Measurements from ENCODE around the gene OR6N1. TPM values are rescaled to one million over a fixed set of nuclear protein-coding genes. Genes with fewer than 3 reads are reported as not detected.

Gene OR6N1
- total and polyA plus RNA-seq, 9 of the 15 experiments (the other 6 are each of a cell fraction or from before 2014, with no cell fraction given), result 0.01 to 0.07 TPM; not detected in 7

DNA sequence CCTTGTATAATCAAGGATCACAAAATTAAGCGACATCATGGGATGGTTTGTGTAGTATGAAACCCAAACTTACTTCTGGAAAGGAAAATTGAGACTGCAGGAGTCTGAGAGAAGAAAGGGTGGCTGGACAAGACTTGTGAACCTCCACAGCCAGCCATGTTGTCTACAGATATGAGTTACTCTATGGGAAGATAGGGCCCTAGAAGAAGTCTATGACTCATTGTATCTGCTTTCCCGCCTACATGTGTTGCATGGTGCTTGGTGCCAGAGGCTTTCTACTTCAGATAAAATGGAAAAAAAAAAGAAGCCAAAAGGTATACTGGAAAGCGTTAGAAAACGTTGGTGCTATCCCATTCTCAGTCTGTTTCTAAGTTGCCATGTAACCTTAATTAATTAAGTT, 27.7 kb upstream of the OR6N1 start (continued):
- no peak for TF ChIP-seq PTBP1 (IDR thresholded peaks at IDR 0.05; ENCODE audit: low read depth, low read length)
- peak; percentile 84; the same call in 1 of the 2 replicates for TF ChIP-seq JUN (IDR thresholded peaks at IDR 0.05; ENCODE audit: borderline replicate concordance, low read depth, low read length)
- no peak for TF ChIP-seq JUN (CRISPR knock-in tag; IDR thresholded peaks at IDR 0.05; ENCODE audit: borderline replicate concordance)
- TF ChIP-seq CREM (IDR thresholded peaks at IDR 0.05; ENCODE audit: low read depth), result 0 out of 2 replicates have a peak, but pooled peaks have one; percentile 9
- no peak for TF ChIP-seq MEIS2 (IDR thresholded peaks at IDR 0.05; ENCODE audit: partially characterized antibody)
- TF ChIP-seq TAL1 (IDR thresholded peaks at IDR 0.05), result peak; percentile 33; the same call in 1 of the 2 replicates
- TF ChIP-seq EP300 (IDR thresholded peaks at IDR 0.05; ENCODE audit: low read length), result peak; percentile 39; the same call in 1 of the 2 replicates
- TF ChIP-seq SMARCA4 (IDR thresholded peaks at IDR 0.05), result peak; percentile 57; the same call in 1 of the 2 replicates
- TF ChIP-seq TEAD4 (IDR thresholded peaks at IDR 0.05; ENCODE audit: low read length), result peak; percentile 44; the same call in 1 of the 2 replicates
- TF ChIP-seq TEAD4 (CRISPR knock-in tag; IDR thresholded peaks at IDR 0.05; ENCODE audit: borderline replicate concordance), result no peak
- no peak for TF ChIP-seq ZNF311 (CRISPR knock-in tag; IDR thresholded peaks at IDR 0.05)
- TF ChIP-seq NFIC (IDR thresholded peaks at IDR 0.05), result 0 out of 2 replicates have a peak, but pooled peaks have one; percentile 8
- 0 out of 2 replicates have a peak, but pooled peaks have one; percentile 25 for TF ChIP-seq TOE1 (IDR thresholded peaks at IDR 0.05; ENCODE audit: borderline replicate concordance)
- TF ChIP-seq TOE1 (CRISPR knock-in tag; IDR thresholded peaks at IDR 0.05; ENCODE audit: borderline replicate concordance, low read depth), result no peak
- TF ChIP-seq, protein P1, sequence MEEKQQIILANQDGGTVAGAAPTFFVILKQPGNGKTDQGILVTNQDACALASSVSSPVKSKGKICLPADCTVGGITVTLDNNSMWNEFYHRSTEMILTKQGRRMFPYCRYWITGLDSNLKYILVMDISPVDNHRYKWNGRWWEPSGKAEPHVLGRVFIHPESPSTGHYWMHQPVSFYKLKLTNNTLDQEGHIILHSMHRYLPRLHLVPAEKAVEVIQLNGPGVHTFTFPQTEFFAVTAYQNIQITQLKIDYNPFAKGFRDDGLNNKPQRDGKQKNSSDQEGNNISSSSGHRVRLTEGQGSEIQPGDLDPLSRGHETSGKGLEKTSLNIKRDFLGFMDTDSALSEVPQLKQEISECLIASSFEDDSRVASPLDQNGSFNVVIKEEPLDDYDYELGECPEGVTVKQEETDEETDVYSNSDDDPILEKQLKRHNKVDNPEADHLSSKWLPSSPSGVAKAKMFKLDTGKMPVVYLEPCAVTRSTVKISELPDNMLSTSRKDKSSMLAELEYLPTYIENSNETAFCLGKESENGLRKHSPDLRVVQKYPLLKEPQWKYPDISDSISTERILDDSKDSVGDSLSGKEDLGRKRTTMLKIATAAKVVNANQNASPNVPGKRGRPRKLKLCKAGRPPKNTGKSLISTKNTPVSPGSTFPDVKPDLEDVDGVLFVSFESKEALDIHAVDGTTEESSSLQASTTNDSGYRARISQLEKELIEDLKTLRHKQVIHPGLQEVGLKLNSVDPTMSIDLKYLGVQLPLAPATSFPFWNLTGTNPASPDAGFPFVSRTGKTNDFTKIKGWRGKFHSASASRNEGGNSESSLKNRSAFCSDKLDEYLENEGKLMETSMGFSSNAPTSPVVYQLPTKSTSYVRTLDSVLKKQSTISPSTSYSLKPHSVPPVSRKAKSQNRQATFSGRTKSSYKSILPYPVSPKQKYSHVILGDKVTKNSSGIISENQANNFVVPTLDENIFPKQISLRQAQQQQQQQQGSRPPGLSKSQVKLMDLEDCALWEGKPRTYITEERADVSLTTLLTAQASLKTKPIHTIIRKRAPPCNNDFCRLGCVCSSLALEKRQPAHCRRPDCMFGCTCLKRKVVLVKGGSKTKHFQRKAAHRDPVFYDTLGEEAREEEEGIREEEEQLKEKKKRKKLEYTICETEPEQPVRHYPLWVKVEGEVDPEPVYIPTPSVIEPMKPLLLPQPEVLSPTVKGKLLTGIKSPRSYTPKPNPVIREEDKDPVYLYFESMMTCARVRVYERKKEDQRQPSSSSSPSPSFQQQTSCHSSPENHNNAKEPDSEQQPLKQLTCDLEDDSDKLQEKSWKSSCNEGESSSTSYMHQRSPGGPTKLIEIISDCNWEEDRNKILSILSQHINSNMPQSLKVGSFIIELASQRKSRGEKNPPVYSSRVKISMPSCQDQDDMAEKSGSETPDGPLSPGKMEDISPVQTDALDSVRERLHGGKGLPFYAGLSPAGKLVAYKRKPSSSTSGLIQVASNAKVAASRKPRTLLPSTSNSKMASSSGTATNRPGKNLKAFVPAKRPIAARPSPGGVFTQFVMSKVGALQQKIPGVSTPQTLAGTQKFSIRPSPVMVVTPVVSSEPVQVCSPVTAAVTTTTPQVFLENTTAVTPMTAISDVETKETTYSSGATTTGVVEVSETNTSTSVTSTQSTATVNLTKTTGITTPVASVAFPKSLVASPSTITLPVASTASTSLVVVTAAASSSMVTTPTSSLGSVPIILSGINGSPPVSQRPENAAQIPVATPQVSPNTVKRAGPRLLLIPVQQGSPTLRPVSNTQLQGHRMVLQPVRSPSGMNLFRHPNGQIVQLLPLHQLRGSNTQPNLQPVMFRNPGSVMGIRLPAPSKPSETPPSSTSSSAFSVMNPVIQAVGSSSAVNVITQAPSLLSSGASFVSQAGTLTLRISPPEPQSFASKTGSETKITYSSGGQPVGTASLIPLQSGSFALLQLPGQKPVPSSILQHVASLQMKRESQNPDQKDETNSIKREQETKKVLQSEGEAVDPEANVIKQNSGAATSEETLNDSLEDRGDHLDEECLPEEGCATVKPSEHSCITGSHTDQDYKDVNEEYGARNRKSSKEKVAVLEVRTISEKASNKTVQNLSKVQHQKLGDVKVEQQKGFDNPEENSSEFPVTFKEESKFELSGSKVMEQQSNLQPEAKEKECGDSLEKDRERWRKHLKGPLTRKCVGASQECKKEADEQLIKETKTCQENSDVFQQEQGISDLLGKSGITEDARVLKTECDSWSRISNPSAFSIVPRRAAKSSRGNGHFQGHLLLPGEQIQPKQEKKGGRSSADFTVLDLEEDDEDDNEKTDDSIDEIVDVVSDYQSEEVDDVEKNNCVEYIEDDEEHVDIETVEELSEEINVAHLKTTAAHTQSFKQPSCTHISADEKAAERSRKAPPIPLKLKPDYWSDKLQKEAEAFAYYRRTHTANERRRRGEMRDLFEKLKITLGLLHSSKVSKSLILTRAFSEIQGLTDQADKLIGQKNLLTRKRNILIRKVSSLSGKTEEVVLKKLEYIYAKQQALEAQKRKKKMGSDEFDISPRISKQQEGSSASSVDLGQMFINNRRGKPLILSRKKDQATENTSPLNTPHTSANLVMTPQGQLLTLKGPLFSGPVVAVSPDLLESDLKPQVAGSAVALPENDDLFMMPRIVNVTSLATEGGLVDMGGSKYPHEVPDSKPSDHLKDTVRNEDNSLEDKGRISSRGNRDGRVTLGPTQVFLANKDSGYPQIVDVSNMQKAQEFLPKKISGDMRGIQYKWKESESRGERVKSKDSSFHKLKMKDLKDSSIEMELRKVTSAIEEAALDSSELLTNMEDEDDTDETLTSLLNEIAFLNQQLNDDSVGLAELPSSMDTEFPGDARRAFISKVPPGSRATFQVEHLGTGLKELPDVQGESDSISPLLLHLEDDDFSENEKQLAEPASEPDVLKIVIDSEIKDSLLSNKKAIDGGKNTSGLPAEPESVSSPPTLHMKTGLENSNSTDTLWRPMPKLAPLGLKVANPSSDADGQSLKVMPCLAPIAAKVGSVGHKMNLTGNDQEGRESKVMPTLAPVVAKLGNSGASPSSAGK (IDR thresholded peaks at IDR 0.05), result peak; percentile 67
- TF ChIP-seq POLR2A (conservative IDR thresholded peaks at IDR 0.05), result no peak
- TF ChIP-seq FOSL1 (tag; conservative IDR thresholded peaks at IDR 0.05), result peak; percentile 93
- peak; percentile 80 for TF ChIP-seq ZNF589 (CRISPR knock-in tag; IDR thresholded peaks at IDR 0.05; ENCODE audit: low read depth)
- peak; percentile 38; the same call in 1 of the 2 replicates for TF ChIP-seq TCF3 (CRISPR knock-in tag; IDR thresholded peaks at IDR 0.05)
- peak in 1 of 3 experiments; percentile 80 for TF ChIP-seq YY1 (IDR thresholded peaks at IDR 0.05; ENCODE audit: borderline replicate concordance in 1 of 3, control insufficient read depth in 1 of 3, extremely low read depth in 1 of 3, insufficient read depth in 3 of 3, insufficient read length in 1 of 3, insufficient replicate concordance in 2 of 3, low read depth in 1 of 3, low read length in 2 of 3)

Measured in K562 (cell line).